ENCODE measurements around the gene PIK3AP1.
"Not testable (repeated sequence)": the region's sequence is repeated elsewhere in the genome, so short reads cannot be mapped to it uniquely, and the experiment has no call there.

Gene PIK3AP1

DNA sequence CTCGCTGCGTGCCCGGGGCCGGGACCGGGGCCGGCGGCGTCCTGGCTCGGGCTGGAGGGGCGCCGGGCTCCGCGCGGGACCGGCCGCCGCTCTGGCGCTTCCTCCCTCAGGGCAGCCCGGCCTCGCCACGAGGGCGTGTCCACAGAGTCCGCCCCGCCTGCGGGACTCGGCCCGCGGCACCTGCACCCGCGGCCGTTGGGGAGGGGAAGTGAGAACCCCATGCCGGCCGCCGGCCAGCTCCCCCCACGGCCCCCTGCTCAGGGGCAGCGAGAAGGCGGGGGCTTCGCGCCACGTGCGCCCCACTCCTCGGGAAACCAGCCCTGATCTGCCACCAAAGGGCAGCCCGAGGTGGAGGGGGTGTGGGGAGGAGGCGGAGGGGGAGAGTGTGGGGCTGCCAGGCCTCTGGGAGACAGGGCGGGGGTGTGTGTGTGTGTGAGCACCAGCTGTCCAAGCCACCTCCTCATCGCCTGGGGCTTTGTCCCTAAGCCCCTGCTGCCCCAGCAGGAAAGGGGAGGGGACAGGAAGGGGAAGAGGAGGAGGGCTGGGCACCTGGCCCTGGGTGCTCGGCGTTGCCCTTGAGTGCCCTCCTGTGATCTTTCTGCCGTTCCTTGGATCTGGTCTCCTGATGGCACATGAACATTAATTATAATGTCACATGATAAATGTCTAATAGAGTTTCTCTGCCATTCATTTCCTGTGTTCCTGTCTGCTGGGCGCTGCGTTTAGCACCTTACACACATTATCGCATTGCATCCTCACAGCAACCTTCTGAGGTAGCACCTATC lies at the start of gene PIK3AP1:
Gene PIK3AP1, minus strand, starts transcription at position 93 of the 785 bp plus-strand sequence. CDS start 120 bp downstream, outside the sequence.
- DNase-seq = no peak

- no peak for DNase-seq
Measured at GRCh38 chr10:96768136-96768535, 47.8 kb upstream of the PIK3AP1 start.

- no peak for DNase-seq
Measured at GRCh38 chr10:96767611-96768010, 47.3 kb upstream of the PIK3AP1 start.

DNA sequence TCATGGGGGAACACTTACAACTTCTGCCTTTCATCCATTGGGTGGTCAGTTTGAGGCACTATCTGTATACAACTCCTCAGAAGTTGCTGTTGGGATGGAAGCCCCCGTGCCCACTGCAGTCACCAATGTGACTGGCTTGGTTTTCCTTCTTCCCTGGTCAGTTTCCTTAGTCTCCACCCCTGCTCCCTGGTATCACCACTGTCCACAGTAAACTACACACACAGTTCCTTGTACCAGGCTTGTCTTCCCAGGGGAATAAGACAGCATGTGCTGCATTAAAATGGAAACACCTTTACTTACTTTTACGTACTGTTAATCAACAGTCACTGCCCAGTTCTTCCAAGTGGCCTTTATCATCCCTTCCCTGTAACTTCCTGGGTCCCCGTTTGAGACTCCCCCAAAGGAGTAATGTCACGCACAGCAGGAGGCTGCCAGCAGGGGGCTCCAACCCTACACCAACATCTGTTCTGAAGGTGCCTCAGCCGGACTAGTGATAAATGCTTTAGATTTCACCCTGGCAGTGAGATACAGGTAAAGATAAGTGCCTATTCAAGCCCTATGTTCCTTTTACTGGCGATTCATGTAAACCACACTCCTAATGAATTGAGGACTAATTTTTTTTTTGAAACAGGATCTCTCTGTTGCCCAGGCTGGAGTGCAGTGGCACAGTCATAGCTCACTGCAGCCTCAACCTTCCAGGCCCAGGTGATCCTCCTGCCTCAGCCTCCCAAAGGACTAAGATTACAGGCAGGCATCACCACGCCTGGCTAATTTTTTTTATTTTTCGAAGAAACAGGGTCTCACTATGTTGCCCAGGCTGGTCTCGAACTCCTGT lies 45.3 kb upstream of the PIK3AP1 start:
- DNase-seq = peak; percentile 43

DNA sequence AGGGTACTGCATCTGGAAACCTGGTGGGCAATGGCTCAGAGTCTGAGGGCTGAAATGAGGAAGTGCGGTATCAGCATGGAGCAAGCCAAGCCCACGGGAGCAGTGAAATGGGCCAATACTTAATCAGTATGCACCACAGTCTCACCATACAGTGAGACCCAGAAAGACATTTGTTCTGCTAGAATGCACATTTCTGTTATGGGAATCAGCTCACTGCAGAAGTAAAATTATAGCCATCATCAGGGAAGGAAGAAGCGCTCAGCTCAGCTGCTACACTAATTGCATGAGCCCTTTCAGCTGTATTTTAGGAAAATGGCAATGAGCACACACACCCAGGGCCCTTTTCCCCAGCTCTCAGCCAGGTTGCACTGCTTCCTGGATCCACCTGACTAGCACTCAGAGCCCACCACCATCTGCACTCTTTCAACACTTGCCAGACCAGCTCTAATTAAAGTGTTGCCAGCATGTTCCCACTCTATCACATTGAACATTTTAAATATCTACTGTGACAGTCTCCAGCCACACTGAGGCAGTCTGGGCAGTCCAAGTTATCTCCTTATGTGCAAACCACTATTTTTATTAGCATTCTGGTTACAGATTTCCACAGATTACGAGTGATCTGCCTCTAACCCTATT lies 44.2 kb upstream of the PIK3AP1 start:
- no peak for DNase-seq

GRCh38 chr10:96758423-96758822 lies 38.1 kb upstream of the PIK3AP1 start:
- no peak for DNase-seq

- DNase-seq = no peak
Measured at GRCh38 chr10:96756111-96756903, 36.0 kb upstream of the PIK3AP1 start.

DNA sequence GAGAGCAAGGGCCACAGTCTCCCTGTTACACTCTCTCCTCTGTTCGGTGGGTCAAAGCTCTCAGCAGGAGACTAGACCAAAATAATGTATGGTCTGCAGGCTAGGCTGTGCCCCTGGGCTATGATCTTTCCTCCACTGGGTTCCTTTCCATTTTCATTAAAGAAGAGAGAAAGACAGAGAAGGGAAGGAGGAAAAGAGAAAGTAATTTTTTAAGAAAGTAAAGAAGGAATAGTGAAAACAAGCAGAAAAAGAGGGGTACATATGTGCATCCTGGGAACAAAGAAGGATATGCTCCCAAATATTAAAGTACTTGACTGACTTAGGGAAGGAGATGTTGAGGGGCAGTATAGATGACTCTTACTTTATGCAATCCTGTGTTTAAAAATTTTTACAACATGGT lies 33.6 kb upstream of the PIK3AP1 start:
- no peak for DNase-seq

DNA sequence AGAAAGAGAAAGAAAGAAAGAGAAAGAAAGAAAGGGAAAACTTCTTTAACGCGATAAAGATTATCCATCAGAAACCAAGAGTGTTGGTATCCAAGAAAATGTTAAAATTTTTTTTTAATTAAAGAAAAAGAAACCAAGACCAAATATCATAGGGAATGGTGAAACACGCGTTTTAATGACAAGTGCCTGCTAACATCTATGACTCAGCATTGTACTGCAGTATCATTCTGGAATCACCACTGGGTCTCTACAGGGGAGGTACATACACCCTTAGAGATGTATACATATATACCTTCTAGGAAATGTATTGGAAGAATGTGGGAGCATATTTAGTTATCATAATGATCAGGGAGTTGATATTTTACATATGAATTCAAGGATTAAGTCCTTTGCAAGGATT lies 32.1 kb upstream of the PIK3AP1 start:
- DNase-seq = no peak

DNA sequence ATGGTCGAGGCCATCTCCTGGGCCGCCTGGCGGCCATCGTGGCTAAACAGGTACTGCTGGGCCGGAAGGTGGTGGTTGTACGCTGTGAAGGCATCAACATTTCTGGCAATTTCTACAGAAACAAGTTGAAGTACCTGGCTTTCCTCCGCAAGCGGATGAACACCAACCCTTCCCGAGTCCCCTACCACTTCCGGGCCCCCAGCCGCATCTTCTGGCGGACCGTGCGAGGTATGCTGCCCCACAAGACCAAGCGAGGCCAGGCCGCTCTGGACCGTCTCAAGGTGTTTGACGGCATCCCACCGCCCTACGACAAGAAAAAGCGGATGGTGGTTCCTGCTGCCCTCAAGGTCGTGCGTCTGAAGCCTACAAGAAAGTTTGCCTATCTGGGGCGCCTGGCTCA lies 30.0 kb upstream of the PIK3AP1 start:
- DNase-seq = not testable (repeated sequence)

DNA sequence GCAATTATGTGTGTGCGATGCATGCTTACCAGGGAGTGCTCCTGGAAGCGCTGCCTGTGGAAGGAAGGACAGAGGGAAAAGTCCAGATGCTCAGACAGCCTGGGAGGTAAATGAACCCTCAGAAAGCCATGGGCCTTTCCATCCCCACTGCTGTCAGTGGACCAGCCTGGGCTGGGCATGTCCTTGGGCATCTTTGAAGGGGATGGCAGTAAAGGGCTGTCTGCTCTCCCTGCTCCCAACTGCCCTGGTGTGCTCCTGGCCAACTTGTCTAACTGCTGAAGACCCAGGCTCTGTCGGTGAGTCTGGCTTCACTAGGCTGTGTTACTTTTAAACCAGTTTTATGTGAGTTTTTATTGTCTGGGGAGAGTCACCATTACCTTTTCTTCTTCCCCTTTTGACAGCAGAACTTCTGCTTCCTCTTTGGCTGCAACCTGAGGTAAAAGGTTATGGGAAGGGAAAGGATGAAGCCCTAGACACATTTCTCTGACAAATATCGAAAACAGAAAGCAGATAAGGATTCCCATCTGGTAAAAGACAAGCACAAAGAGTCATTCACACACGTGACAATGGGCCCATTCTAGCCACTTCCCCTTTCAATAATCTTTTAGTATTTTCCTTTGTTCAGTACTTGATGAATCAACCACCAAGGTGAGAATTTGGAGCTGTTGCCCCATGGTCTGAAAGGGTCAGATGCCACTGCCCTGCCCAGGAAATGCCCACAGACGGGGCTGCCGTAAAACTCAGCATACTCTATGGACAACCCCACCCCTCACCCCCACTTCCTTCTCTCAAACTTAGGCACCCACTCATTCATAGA lies 27.6 kb upstream of the PIK3AP1 start:
- no peak for DNase-seq

DNA sequence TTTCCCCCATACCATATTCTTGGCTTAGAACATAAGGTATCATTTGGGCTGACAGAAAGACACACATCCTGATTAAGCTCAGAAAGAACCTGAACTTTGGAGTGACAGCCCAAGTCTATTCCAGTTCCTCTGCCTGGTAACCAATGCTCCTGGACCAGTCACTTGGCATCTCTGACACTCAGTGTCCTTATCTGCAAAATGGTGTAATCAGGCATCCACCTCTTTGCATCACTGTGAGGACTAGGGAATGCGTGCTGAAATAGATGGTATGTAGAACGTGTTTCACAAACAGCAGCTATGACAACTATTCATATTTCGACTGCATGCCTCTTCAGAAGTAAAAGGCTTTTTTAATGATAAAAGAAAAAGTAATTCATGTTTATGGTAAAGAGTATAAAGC lies 26.2 kb upstream of the PIK3AP1 start:
- no peak for DNase-seq

DNA sequence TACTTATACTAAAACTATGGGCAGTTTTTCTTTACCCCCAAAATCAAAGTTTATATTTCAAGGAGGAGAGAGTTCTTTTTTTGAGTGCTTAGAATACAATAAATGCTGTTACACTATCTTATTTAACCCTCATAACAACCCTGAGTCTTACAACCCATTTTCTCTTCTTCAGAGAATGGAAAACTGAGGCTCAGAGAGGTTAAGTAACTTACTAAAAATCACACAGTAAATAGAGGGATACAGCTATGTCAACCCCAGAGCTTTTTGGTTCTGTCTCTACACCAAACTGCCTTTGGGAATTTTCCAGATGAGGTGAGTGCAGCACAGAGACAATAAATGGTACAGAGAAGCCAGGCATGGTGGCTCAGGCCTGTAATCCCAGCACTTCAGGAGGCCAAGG lies 25.6 kb upstream of the PIK3AP1 start:
- no peak for DNase-seq

GRCh38 chr10:96743988-96744585 lies 23.8 kb upstream of the PIK3AP1 start:
- peak; percentile 19 for DNase-seq

DNA sequence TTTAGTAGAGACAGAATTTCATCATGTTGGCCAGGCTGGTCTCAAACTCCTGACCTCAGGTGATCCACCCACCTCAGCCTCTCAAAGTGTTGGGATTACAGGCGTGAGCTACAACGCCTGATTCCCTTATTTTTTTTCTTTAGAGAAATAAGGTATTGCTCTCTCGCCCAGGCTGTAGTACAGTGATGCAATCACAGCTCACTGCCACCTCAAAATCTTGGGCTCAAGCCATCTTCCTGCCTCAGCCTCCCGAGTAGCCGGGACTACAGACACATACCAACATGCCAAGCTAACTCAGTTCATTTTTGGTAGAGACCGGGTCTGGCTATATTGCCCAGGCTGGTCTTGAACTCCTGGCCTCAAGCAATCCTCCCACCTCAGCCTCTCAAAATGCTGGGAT lies 21.2 kb upstream of the PIK3AP1 start:
- not testable (repeated sequence) for DNase-seq

DNA sequence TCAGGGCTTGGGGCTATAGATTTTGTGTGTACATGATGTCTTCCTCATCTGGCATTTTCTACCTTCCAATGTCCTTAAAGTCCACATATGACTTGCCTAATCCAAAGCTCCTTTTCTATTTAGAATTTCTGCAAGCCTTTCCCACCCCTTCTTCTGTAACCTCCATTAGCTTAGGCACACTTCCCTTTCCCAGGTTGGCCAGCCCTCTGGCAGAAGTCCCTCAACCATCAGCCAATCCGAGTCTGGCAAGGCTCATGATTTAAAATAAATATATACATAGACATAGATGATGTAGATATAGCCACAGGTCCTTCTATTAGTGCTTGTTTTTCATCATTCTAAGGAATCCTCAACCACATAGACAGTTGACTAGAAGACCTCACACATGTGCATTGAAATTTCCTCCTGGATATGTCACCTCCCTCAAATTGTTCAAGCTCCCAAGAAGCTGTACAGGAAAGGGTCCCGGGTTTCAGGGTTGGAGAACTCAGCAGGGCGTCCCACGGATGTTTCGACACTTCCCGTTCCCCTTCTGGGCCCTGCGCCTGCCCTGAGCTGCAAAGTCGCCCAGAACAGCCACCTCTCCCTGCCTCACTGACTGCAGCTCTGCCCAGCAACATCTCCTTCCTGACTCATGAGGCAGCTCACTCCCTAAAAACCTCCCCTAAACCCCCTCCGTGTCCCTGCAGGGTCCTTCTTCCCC lies 20.4 kb upstream of the PIK3AP1 start:
- no peak for DNase-seq

GRCh38 chr10:96740141-96740540 lies 19.8 kb upstream of the PIK3AP1 start:
- DNase-seq = no peak

GRCh38 chr10:96737307-96737902 lies 17.1 kb upstream of the PIK3AP1 start:
- DNase-seq = not testable (repeated sequence)

DNA sequence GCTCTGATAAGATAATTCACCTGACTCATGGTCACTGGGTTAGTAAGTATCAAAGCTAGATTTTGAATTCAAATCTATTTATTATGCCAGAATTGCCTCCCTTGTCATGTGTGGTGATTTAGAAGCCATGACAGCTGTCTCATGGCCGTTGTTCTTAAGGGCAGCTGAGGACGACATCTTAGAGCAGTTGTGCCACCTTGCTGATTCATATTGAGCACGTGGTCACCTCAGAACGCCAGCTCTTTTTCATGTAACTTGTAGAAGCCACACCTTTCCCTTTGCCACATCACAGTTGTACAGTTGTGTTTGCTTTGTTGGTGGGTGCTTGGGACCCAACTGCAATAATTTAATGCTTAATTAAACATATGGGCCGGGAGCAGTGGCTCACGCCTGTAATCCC lies 4.3 kb upstream of the PIK3AP1 start:
- DNase-seq = no peak

DNA sequence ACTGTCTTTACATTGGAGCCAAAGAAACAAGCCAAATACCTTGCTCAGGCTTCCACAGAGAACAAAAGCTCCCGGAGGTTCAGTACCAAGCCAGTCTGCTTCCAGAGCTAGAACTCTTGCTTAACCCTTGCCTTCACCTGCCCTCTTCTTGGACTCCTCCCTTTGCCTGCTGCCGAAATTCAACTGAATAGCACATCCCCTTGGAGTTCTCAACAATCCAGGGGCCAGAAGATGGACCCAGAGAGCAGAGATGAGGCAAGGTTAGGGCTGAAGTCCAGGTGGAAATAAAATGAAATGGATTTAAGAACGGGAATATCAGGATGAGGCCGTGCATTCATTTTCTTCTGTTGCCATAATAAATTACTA lies 876 bp upstream of the PIK3AP1 start:
- DNase-seq = no peak

All from fibroblast of upper back skin (primary cell).